Erythroblast (primary cell): Measurements from ENCODE around the gene CPA4.

Source experiments
- GATA1 ChIP-seq: IDR thresholded peaks from 2 replicates; pipeline ENCODE4 v1.6.1; 2011; ENCODE audit warnings: low read depth, mild to moderate bottlenecking, control low read depth, low read length, moderate library complexity
- POLR2A ChIP-seq: IDR thresholded peaks from 2 replicates; pipeline ENCODE4 v1.6.1; 2011; ENCODE audit warnings: mild to moderate bottlenecking, low read length

DNA sequence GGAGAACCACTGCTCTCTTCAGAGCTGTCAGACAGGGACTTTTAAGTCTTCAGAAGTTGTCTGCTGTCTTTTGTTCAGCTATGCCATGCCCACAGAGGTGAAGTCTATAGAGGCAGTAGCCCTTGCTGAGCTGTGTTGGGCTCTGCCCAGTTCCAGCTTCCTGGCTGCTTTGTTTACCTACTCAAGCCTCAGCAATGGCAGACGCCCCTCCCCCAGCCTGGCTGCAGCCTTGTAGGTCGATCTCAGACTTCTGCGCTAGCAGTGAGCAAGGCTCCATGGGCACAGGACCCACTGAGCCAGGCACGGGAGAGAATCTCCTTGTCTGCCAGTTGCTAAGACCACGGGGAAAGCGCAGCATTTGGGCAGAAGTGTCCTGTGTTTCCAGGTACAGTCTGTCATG is 38.4 kb upstream of the CPA4 start:
- TF ChIP-seq POLR2A, result no peak
- no peak for TF ChIP-seq GATA1
